ENCODE measurements around the gene TES. TPM values are rescaled to one million over a fixed set of nuclear protein-coding genes. Genes with fewer than 3 reads are reported as not detected.

TES gene
- total and polyA plus RNA-seq, 2 of the 13 experiments (the other 11 are each of a cell fraction or from before 2014, with no cell fraction given): 21.6 to 23.0 TPM

GRCh38 chr7:116170180-116170579 is 40.2 kb upstream of the TES start (continued):
- no peak for TF ChIP-seq PHF20 (CRISPR knock-in tag; IDR thresholded peaks at IDR 0.05)
- no peak for TF ChIP-seq JDP2 (CRISPR knock-in tag; IDR thresholded peaks at IDR 0.05; ENCODE audit: borderline replicate concordance)
- no peak for TF ChIP-seq THAP11 (CRISPR knock-in tag; IDR thresholded peaks at IDR 0.05)
- no peak for TF ChIP-seq CENPT (CRISPR knock-in tag; IDR thresholded peaks at IDR 0.05; ENCODE audit: low read depth)
- no peak for TF ChIP-seq AGO1 (IDR thresholded peaks at IDR 0.05; ENCODE audit: low read depth, low read length, poor library complexity, severe bottlenecking)
- no peak for TF ChIP-seq ZNF136 (CRISPR knock-in tag; IDR thresholded peaks at IDR 0.05; ENCODE audit: low read depth)
- 0 out of 2 replicates have a peak, but pooled peaks have one; percentile 63 for TF ChIP-seq HMG20B (CRISPR knock-in tag; conservative IDR thresholded peaks at IDR 0.05)
- TF ChIP-seq ZNF687 (CRISPR knock-in tag; IDR thresholded peaks at IDR 0.05): no peak
- TF ChIP-seq KIAA2018 (CRISPR knock-in tag; IDR thresholded peaks at IDR 0.05; ENCODE audit: borderline replicate concordance): no peak
- TF ChIP-seq NR2F1 (CRISPR knock-in tag; IDR thresholded peaks at IDR 0.05): peak; percentile 65 to 80; a peak in 3 of 4 replicates
- TF ChIP-seq CBX5 (CRISPR knock-in tag; IDR thresholded peaks at IDR 0.05; ENCODE audit: borderline replicate concordance): no peak
- TF ChIP-seq SSRP1 (CRISPR knock-in tag; IDR thresholded peaks at IDR 0.05): no peak
- TF ChIP-seq MYC (CRISPR knock-in tag; IDR thresholded peaks at IDR 0.05; ENCODE audit: borderline replicate concordance): no peak
- no peak for TF ChIP-seq HIVEP1 (CRISPR knock-in tag; IDR thresholded peaks at IDR 0.05)
- TF ChIP-seq NFIB (CRISPR knock-in tag; IDR thresholded peaks at IDR 0.05; ENCODE audit: borderline replicate concordance): no peak

Data from HepG2 (cell line).